Natural killer cell (primary cell): Measurements from ENCODE around the gene NFKBIE. TPM values are rescaled to one million over a fixed set of nuclear protein-coding genes. Genes with fewer than 3 reads are reported as not detected.

Experiments
- ATAC-seq, 3 donors: fragments of 150-1000 bp in 2 of 3; fragments of 200-7000 bp in 1 of 3; cut with Tn5 transposase; 1 replicate in 1 of 3; 2 replicates in 2 of 3; pipeline ENCODE4 v1.10.0; 2021; ENCODE audit warnings: mild to moderate bottlenecking in 2 of 3, moderate library complexity in 2 of 3
- DNase-seq, 2 donors: peaks; one replicate each; pipeline versions ENCODE4 v3.0.0 to v3.0.0-alpha.2; 2013 to 2021; ENCODE audit warnings: mixed read lengths in 1 of 2
- H3K27ac ChIP-seq: one replicate; pipeline ENCODE4 v1.5.1; 2013; ENCODE audit warnings: mild to moderate bottlenecking, low read length
- H3K27me3 ChIP-seq: one replicate; pipeline ENCODE4 v1.6.1; 2013; ENCODE audit warnings: low read length; ENCODE audit not compliant: control insufficient read depth, insufficient read depth
- H3K36me3 ChIP-seq: one replicate; pipeline ENCODE4 v1.6.1; 2013; ENCODE audit warnings: low read length; ENCODE audit not compliant: control insufficient read depth, insufficient read depth
- H3K4me1 ChIP-seq: one replicate; pipeline ENCODE4 v1.6.1; 2013; ENCODE audit warnings: low read length; ENCODE audit not compliant: control insufficient read depth, insufficient read depth
- H3K4me3 ChIP-seq: one replicate; pipeline ENCODE4 v1.5.1; 2013; ENCODE audit warnings: low read length
- H3K9me3 ChIP-seq: one replicate; pipeline ENCODE4 v1.6.1; 2013; ENCODE audit warnings: low read length; ENCODE audit not compliant: control insufficient read depth, insufficient read depth
- H3K27ac Mint-ChIP-seq, 2 donors: one replicate each; pipeline ENCODE4 v1.8.0; 2022; ENCODE audit warnings: mild to moderate bottlenecking in 2 of 2, mixed read lengths in 2 of 2, moderate library complexity in 1 of 2
- H3K27me3 Mint-ChIP-seq, 2 donors: one replicate each; pipeline ENCODE4 v1.8.0; 2022; ENCODE audit warnings: low read depth in 2 of 2, mixed read lengths in 2 of 2
- H3K36me3 Mint-ChIP-seq: one replicate; pipeline ENCODE4 v1.8.0; 2022; ENCODE audit warnings: mixed read lengths
- H3K4me1 Mint-ChIP-seq, 2 donors: one replicate each; pipeline ENCODE4 v1.8.0; 2022; ENCODE audit warnings: mixed read lengths in 2 of 2
- H3K4me3 Mint-ChIP-seq: one replicate; pipeline ENCODE4 v1.8.0; 2022; ENCODE audit warnings: mild to moderate bottlenecking, moderate library complexity, mixed read lengths
- H3K9me3 Mint-ChIP-seq, 2 donors: one replicate each; pipeline ENCODE4 v1.8.0; 2022; ENCODE audit warnings: mixed read lengths in 2 of 2
- CTCF ChIP-seq: fragments of 200-600 bp; IDR thresholded peaks from one replicate; pipeline ENCODE4 v1.8.0; 2022; ENCODE audit warnings: antibody characterized with exemption
- WGBS: methylation state at CpG from one replicate; pipeline ENCODE4 v1.1.7; 2013; ENCODE audit warnings: missing lambda C conversion rate; ENCODE audit not compliant: insufficient coverage; 5-methylcytosine and 5-hydroxymethylcytosine counted together
- intact Hi-C: fragments of 100-400 bp; cut with micrococcal nuclease; formaldehyde crosslinking; loops from one replicate; pipeline ENCODE4 v1.14.2; 2022
- total RNA-seq, 4 donors: library from RNA; stranded (reverse); fragments of 120-200 nt in 1 of 4; gene quantifications; one replicate each; pipeline versions ENCODE4 v1.2.3 to v1.2.4, GENCODE V29; 2013 to 2022

NFKBIE gene
- total RNA-seq, 3 donors from 2014 or later (not counting 1 experiment from before 2014, with no cell fraction given): 44.9 to 61.5 (median 56.4) TPM

GRCh38 chr6:44217332-44218143, 47.8 kb downstream of the NFKBIE start:
- no peaks in the 10 kb centered on the region for H3K9me3 ChIP-seq
- Mint-ChIP-seq H3K9me3 (no peaks in the 10 kb centered on the region), H3K4me3 (no peak overlapping the region), H3K36me3 (no peaks in the 10 kb centered on the region), H3K27ac (no peak overlapping the region), H3K27me3 (peaks cover 0 to 12% of the 10 kb centered on the region in 2 donors), H3K4me1 (peaks cover under 1 to 19% of the 10 kb centered on the region in 2 donors)
- no peak for TF ChIP-seq CTCF
- 92% methylated on average over 16 of the region's 16 CpGs for WGBS
- H3K4me3 ChIP-seq: no peak overlapping the region
- ATAC-seq (no peak), DNase-seq (no peak)
- H3K36me3 ChIP-seq: no peaks in the 10 kb centered on the region
- no peaks in the 10 kb centered on the region for H3K27me3 ChIP-seq
- H3K4me1 ChIP-seq: peaks cover 19% of the 10 kb centered on the region
- H3K27ac ChIP-seq: no peak overlapping the region
- intact Hi-C loops: no loop called here

DNA sequence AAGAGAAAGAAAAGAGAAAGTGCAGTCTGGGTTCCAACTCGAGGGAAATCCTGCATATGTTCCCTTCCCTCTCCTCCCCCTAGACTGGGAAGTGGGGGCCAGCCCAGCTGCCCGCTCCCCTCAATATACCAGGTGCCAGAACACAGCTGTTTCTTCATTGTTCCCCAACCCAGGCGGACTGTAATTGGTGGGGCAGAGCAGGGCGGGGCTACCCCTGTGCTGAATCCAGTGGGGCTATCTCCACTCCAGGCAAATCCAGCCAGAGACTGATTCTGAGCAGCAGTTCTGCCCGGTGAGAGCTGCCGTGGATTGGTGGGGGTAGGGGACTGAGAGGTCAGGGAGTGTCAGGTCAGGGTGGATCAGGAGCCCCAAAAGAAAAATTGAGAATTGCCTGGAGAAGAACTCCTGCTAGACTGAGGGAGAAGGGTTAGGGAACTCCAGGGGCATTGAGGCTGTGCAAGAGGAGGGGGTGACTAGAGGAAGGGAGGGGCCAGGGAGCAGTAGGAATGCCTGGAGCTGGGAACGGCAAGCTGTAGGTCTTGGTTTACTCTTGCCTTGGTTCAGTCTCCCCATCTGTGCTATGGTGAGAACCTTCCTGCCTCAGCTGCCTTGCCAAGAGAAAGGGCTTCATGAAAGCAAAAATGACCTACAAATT, 48.5 kb downstream of the NFKBIE start, which contains the start of gene MYMX:
MYMX (plus strand) TSS at position 250 of the 655 bp plus-strand sequence. CDS start 546 bp downstream, outside the sequence.
- H3K27me3 ChIP-seq: no peaks in the 10 kb centered on the region
- no peaks in the 10 kb centered on the region for H3K9me3 Mint-ChIP-seq
- H3K4me3 Mint-ChIP-seq: no peak within 1 kb of the TSS
- intact Hi-C loops: no loop called here
- H3K27me3 Mint-ChIP-seq: peaks cover 0 to 12% of the 10 kb centered on the region in 2 donors
- no peaks in the 10 kb centered on the region for H3K36me3 Mint-ChIP-seq
- DNase-seq (no peak), ATAC-seq (no peak)
- no peaks in the 10 kb centered on the region for H3K36me3 ChIP-seq
- peaks cover 0 to 16% of the 10 kb centered on the region in 2 donors for H3K4me1 Mint-ChIP-seq
- H3K4me1 ChIP-seq: peaks cover 17% of the 10 kb centered on the region
- H3K9me3 ChIP-seq: no peaks in the 10 kb centered on the region
- TF ChIP-seq CTCF: no peak
- WGBS: 59% methylated on average over 7 of the region's 7 CpGs
- H3K4me3 ChIP-seq: no peak within 1 kb of the TSS
- H3K27ac Mint-ChIP-seq: no peak within 1 kb of the TSS
- H3K27ac ChIP-seq: no peak within 1 kb of the TSS

- 91% methylated on average over 6 of the region's 6 CpGs for WGBS
- no peak for ATAC-seq
- Mint-ChIP-seq H3K36me3 (no peaks in the 10 kb centered on the region), H3K4me1 (peaks cover 0 to 4% of the 10 kb centered on the region in 2 donors), H3K27ac (no peak overlapping the region), H3K27me3 (peaks cover 0 to 12% of the 10 kb centered on the region in 2 donors), H3K4me3 (no peak overlapping the region), H3K9me3 (no peaks in the 10 kb centered on the region)
- no peaks in the 10 kb centered on the region for H3K9me3 ChIP-seq
- no peak for DNase-seq
- intact Hi-C loops: no loop called here
- H3K4me3 ChIP-seq: no peak overlapping the region
- TF ChIP-seq CTCF: no peak
- no peaks in the 10 kb centered on the region for H3K36me3 ChIP-seq
- H3K27me3 ChIP-seq: no peaks in the 10 kb centered on the region
- H3K4me1 ChIP-seq: peaks cover 8% of the 10 kb centered on the region
- H3K27ac ChIP-seq: no peak overlapping the region
These were observed 51.0 kb downstream of the NFKBIE start for GRCh38 chr6:44214307-44214706.
